ENCODE data around the gene PARD3. TPM values are rescaled to one million over a fixed set of nuclear protein-coding genes. Genes with fewer than 3 reads are reported as not detected.

Gene PARD3
- total and polyA plus RNA-seq, 7 donors, result 20.2 to 84.4 (median 53.4) TPM

GRCh38 chr10:34775044-34775637 is 40.0 kb downstream of the PARD3 start:
- TF ChIP-seq, protein P1, sequence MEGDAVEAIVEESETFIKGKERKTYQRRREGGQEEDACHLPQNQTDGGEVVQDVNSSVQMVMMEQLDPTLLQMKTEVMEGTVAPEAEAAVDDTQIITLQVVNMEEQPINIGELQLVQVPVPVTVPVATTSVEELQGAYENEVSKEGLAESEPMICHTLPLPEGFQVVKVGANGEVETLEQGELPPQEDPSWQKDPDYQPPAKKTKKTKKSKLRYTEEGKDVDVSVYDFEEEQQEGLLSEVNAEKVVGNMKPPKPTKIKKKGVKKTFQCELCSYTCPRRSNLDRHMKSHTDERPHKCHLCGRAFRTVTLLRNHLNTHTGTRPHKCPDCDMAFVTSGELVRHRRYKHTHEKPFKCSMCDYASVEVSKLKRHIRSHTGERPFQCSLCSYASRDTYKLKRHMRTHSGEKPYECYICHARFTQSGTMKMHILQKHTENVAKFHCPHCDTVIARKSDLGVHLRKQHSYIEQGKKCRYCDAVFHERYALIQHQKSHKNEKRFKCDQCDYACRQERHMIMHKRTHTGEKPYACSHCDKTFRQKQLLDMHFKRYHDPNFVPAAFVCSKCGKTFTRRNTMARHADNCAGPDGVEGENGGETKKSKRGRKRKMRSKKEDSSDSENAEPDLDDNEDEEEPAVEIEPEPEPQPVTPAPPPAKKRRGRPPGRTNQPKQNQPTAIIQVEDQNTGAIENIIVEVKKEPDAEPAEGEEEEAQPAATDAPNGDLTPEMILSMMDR (IDR thresholded peaks at IDR 0.05), result no peak
- ATAC-seq (no peak), DNase-seq (no peak)
- Histone ChIP-seq H3K27ac (no peak overlapping the region), H3K4me1 (peaks cover 60% of the 10 kb centered on the region), H3K4me3 (no peak overlapping the region), H3K36me3 (ENCODE audit: insufficient read depth in 1 of 2, low read depth in 1 of 2) (no peaks in the 10 kb centered on the region), H3K9me3 (no peaks in the 10 kb centered on the region), H3K27me3 (ENCODE audit: insufficient read depth in 3 of 3, low read length in 2 of 3) (no peaks in the 10 kb centered on the region)
- intact Hi-C loops (cut with DNase I), result no loop called here
- WGBS, 3 donors, result 85 to 97% (median 92%) methylated on average over 3 of the region's 3 CpGs

GRCh38 chr10:34773636-34774630 is 41.2 kb downstream of the PARD3 start:
- Histone ChIP-seq H3K27ac (no peak overlapping the region), H3K27me3 (ENCODE audit: insufficient read depth in 3 of 3, low read length in 2 of 3) (no peaks in the 10 kb centered on the region), H3K4me1 (peaks cover 65% of the 10 kb centered on the region), H3K9me3 (no peaks in the 10 kb centered on the region), H3K4me3 (no peak overlapping the region), H3K36me3 (ENCODE audit: insufficient read depth in 1 of 2, low read depth in 1 of 2) (no peaks in the 10 kb centered on the region)
- TF ChIP-seq, protein P1 (IDR thresholded peaks at IDR 0.05), result no peak
- ATAC-seq (no peak), DNase-seq (no peak)
- whole genome bisulfite sequencing, 3 donors, result 55 to 76% (median 59%) methylated on average over 4 of the region's 4 CpGs
- intact Hi-C loops (cut with DNase I), result no loop called here

DNA sequence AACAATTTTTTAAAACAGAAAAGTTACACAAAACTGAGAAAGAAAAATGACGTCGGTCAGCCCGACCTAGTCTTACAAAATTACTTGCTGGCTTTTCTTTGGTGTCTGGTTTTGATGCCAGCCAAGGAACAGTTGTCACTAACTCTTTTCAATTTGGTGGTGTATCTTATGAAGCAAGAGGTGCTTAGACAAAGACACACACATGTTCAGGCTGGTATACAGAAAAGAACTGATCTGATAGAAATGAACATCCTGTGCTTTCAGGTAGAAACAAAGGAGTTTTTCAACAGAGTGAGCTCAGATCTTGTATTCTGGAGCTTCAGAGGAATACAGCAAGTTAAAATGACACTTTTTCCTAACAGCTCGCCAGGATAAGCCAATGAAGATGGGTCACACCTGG is 43.6 kb downstream of the PARD3 start:
- H3K4me3 ChIP-seq, result no peak overlapping the region
- WGBS, 3 donors, result 49 to 75% (median 50%) methylated on average over 4 of the region's 4 CpGs
- no peaks in the 10 kb centered on the region for H3K27me3 ChIP-seq (ENCODE audit: insufficient read depth in 3 of 3, low read length in 2 of 3)
- DNase-seq, result no peak
- H3K4me1 ChIP-seq, result peaks cover 75% of the 10 kb centered on the region
- H3K27ac ChIP-seq, result no peak overlapping the region
- TF ChIP-seq, protein P1 (IDR thresholded peaks at IDR 0.05), result no peak
- intact Hi-C loops (cut with DNase I), result no loop called here
- no peaks in the 10 kb centered on the region for H3K36me3 ChIP-seq (ENCODE audit: insufficient read depth in 1 of 2, low read depth in 1 of 2)
- ATAC-seq, result no peak
- no peaks in the 10 kb centered on the region for H3K9me3 ChIP-seq

- Histone ChIP-seq H3K36me3 (ENCODE audit: insufficient read depth in 1 of 2, low read depth in 1 of 2) (no peaks in the 10 kb centered on the region), H3K27me3 (ENCODE audit: insufficient read depth in 3 of 3, low read length in 2 of 3) (no peaks in the 10 kb centered on the region), H3K9me3 (no peaks in the 10 kb centered on the region), H3K27ac (no peak overlapping the region), H3K4me1 (peaks cover 73% of the 10 kb centered on the region), H3K4me3 (no peak overlapping the region)
- intact Hi-C loops (cut with DNase I), result no loop called here
- TF ChIP-seq, protein P1 (IDR thresholded peaks at IDR 0.05), result no peak
- DNase-seq, result no peak
- no peak for ATAC-seq
- WGBS, 3 donors, result 49 to 78% (median 58%) methylated on average over 3 of the region's 3 CpGs
Measured at GRCh38 chr10:34771106-34771505, 44.0 kb downstream of the PARD3 start.
